GM23248 (cell line): ENCODE results near the gene PARD3B.

Experiments
- EZH2 ChIP-seq: fragments of 200-600 bp; sonication (generic); IDR thresholded peaks from 2 replicates; pipeline ENCODE4 v1.6.1; 2018; ENCODE audit warnings: antibody characterized with exemption, mild to moderate bottlenecking; ENCODE audit not compliant: insufficient read depth, poor library complexity, severe bottlenecking
- EZH2phosphoT487 ChIP-seq: fragments of 200-600 bp; sonication (generic); IDR thresholded peaks from 2 replicates; pipeline ENCODE4 v1.6.1; 2018; ENCODE audit warnings: antibody characterized with exemption, moderate library complexity, mild to moderate bottlenecking, low read depth; ENCODE audit not compliant: insufficient read depth

DNA sequence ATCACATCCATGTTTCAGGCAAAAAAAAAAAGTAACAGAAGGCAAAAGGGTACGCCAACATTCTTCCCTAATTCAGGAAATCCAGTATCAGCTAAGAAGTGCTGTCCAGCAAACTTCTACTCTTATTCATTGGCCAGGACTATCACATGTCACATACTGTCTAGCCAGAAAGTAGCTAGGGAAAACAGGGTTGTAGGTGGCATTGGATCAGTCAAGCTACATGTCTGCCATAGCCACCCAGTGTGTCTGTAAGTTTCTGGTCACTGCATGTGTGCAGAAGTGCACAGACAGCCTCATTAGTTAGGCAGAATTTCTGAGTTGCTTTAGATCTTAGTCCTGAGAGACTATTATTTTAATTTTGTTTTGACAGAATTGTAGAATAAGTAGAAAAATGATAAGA, 671.7 kb downstream of the PARD3B start:
- TF ChIP-seq EZH2 (no peak), EZH2phosphoT487 (no peak)
